Measurements from ENCODE around the gene IL1A.

DNA sequence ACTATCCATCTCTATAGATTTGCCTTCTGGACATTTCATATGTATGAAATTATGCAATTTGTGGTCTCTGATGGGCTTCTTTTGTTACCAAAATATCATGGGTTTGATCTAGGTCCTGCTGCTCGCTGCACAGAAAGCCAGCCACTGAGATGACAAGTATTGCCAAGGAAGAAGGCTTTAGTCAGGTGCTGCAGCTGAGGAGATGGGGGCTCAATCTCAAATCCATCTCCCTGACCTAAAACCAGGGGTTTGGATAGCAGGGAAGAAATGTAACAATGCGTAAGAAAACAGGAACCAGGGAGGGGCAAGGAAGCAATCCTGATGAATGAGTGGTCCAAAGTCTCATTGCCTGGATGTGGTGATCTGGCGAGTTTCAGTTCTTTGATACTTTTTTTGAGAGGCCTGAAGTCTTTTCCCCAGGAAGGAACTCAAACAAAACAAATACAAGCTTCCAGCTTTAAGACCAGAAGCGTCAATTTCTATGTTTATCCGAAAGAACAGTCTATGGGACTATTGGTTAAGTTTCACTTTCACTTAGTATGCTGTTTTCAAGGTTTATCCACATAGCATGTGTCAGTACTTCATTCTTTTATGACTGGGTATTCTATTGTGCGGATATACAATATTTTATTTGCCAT lies 16.5 kb downstream of the IL1A start:
- TF ChIP-seq, protein P1, sequence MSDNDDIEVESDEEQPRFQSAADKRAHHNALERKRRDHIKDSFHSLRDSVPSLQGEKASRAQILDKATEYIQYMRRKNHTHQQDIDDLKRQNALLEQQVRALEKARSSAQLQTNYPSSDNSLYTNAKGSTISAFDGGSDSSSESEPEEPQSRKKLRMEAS (CRISPR knock-in tag; IDR thresholded peaks at IDR 0.05), result no peak
- TF ChIP-seq, protein P2, sequence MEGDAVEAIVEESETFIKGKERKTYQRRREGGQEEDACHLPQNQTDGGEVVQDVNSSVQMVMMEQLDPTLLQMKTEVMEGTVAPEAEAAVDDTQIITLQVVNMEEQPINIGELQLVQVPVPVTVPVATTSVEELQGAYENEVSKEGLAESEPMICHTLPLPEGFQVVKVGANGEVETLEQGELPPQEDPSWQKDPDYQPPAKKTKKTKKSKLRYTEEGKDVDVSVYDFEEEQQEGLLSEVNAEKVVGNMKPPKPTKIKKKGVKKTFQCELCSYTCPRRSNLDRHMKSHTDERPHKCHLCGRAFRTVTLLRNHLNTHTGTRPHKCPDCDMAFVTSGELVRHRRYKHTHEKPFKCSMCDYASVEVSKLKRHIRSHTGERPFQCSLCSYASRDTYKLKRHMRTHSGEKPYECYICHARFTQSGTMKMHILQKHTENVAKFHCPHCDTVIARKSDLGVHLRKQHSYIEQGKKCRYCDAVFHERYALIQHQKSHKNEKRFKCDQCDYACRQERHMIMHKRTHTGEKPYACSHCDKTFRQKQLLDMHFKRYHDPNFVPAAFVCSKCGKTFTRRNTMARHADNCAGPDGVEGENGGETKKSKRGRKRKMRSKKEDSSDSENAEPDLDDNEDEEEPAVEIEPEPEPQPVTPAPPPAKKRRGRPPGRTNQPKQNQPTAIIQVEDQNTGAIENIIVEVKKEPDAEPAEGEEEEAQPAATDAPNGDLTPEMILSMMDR (IDR thresholded peaks at IDR 0.05), result no peak
- TF ChIP-seq TEAD4 (CRISPR knock-in tag; IDR thresholded peaks at IDR 0.05) (no peak), E2F4 (CRISPR knock-in tag; IDR thresholded peaks at IDR 0.05; ENCODE audit: borderline replicate concordance, low read depth) (no peak), GABPB1 (CRISPR knock-in tag; IDR thresholded peaks at IDR 0.05) (no peak), CREB1 (CRISPR knock-in tag; IDR thresholded peaks at IDR 0.05) (no peak), AR (CRISPR knock-in tag; IDR thresholded peaks at IDR 0.05) (no peak), HMGXB4 (CRISPR knock-in tag; IDR thresholded peaks at IDR 0.05) (no peak), TCF7 (CRISPR knock-in tag; IDR thresholded peaks at IDR 0.05; ENCODE audit: low read depth) (no peak)

Measured in WTC11 (cell line).